Adrenal gland (tissue), 12 donors: ENCODE measurements around the gene AKT1S1. TPM values are rescaled to one million over a fixed set of nuclear protein-coding genes. Genes with fewer than 3 reads are reported as not detected.

ENCODE experiments used
- DNase-seq, 7 donors: peaks; one replicate each; pipeline ENCODE4 v3.0.0-alpha.2; 2019 to 2020
- H3K27ac ChIP-seq, 5 donors: fragments of 200-600 bp; sonication (generic) in 4 of 5; 1 replicate in 3 of 5; 2 replicates in 2 of 5; pipeline versions ENCODE4 v1.5.1 to v1.8.0; 2016 to 2020; ENCODE audit warnings: mild to moderate bottlenecking in 1 of 5
- H3K27me3 ChIP-seq: fragments of 200-600 bp; 2 replicates; pipeline ENCODE4 v1.8.0; 2021
- H3K36me3 ChIP-seq, 2 donors: fragments of 200-600 bp; replicated peaks in 1 of 2; 1 replicate in 1 of 2; 2 replicates in 1 of 2; pipeline versions ENCODE4 v1.5.1 to v1.8.0; 2018 to 2022
- H3K4me1 ChIP-seq, 2 donors: fragments of 200-600 bp; replicated peaks in 1 of 2; 1 replicate in 1 of 2; 2 replicates in 1 of 2; pipeline versions ENCODE4 v1.5.1 to v1.8.0; 2018 to 2021
- H3K4me3 ChIP-seq, 4 donors: fragments of 200-600 bp; sonication (generic) in 3 of 4; one replicate each; pipeline ENCODE4 v1.5.1; 2016 to 2018
- H3K9me3 ChIP-seq, 3 donors: fragments of 200-600 bp; sonication (generic) in 1 of 3; replicated peaks in 1 of 3; 1 replicate in 2 of 3; 2 replicates in 1 of 3; pipeline versions ENCODE4 v1.5.1 to v1.8.0; 2016 to 2021
- POLR2A ChIP-seq, 2 donors: fragments of 450-650 bp; IDR thresholded peaks; one replicate each; pipeline ENCODE4 v1.6.1; 2017; ENCODE audit warnings: antibody characterized with exemption in 2 of 2, mild to moderate bottlenecking in 2 of 2, moderate library complexity in 1 of 2
- WGBS, 4 donors: extraction: QIAGEN DNeasy Blood & Tissue Kit in 2 of 4; methylation state at CpG; one replicate each; pipeline versions ENCODE4 v1.1.5 to v1.1.7; 2013 to 2017; 5-methylcytosine and 5-hydroxymethylcytosine counted together
- intact Hi-C, 2 donors: fragments of 100-400 bp; cut with DNase I; formaldehyde crosslinking; loops; one replicate each; pipeline versions ENCODE4 v1.14.1 to v1.15.0; 2022 to 2023
- polyA plus RNA-seq, 3 donors: library from polyadenylated mRNA; stranded (reverse); fragments of 200-250 nt in 2 of 3; fragments of 350-450 nt in 1 of 3; fragmentation: Illumina TruSeq in 1 of 3; extraction: RNeasy Lipid Tissue Mini Kit (QIAGEN cat#74804) in 1 of 3; gene quantifications; one replicate each; pipeline ENCODE4 v1.2.3, GENCODE V29; 2013 to 2014
- total RNA-seq, 9 donors: library from RNA; depleted of rRNA in 4 of 9; stranded (reverse); fragments of >200 nt in 4 of 9; fragments of 120-200 nt in 1 of 9; fragmentation: NEBNext Ultra II Directional in 1 of 9; extraction: Animal tissue kit (Norgen Biotek cat#: 25700) in 1 of 9; gene quantifications; one replicate each; pipeline versions ENCODE4 v1.1.0 to v1.2.4, GENCODE V29; 2013 to 2023
- TF ChIP-seq, protein P1 (sequence below), 6 experiments: fragments of 450-650 bp in 4 of 6; fragments of 200-600 bp in 2 of 6; sonication (generic) in 1 of 6; IDR thresholded peaks; 1 replicate in 5 of 6; 2 replicates in 1 of 6; pipeline versions ENCODE4 v1.5.1 to v1.8.0; 2016 to 2021; ENCODE audit warnings: antibody characterized with exemption in 6 of 6, mild to moderate bottlenecking in 2 of 6, moderate library complexity in 1 of 6
- donor health status: healthy with polysubstance abuse.
- donor health status: Bipolar disorder and iron deficiency.
- donor health status: DM: yes; HTN: yes; CAD: no.
- donor health status: DM: no; HTN: no; CAD: no.
- donor health status: DM: no; HTN: no; CAD: no.
- donor health status: DM: yes; HTN: yes; CAD: no.

The AKT1S1 gene
- total and polyA plus RNA-seq, 12 donors: 19.8 to 89.6 (median 59.1) TPM

GRCh38 chr19:49904136-49904535 is 27.0 kb upstream of the AKT1S1 start:
- peaks cover 0 to 22% of the 10 kb centered on the region in 2 donors for H3K36me3 ChIP-seq
- H3K9me3 ChIP-seq: no peaks in the 10 kb centered on the region
- WGBS, 4 donors: 55 to 69% (median 65%) methylated on average over 6 of the region's 6 CpGs
- no peak overlapping the region for H3K27ac ChIP-seq
- H3K27me3 ChIP-seq: no peaks in the 10 kb centered on the region
- TF ChIP-seq POLR2A (IDR thresholded peaks at IDR 0.05): no peak
- TF ChIP-seq, protein P1, sequence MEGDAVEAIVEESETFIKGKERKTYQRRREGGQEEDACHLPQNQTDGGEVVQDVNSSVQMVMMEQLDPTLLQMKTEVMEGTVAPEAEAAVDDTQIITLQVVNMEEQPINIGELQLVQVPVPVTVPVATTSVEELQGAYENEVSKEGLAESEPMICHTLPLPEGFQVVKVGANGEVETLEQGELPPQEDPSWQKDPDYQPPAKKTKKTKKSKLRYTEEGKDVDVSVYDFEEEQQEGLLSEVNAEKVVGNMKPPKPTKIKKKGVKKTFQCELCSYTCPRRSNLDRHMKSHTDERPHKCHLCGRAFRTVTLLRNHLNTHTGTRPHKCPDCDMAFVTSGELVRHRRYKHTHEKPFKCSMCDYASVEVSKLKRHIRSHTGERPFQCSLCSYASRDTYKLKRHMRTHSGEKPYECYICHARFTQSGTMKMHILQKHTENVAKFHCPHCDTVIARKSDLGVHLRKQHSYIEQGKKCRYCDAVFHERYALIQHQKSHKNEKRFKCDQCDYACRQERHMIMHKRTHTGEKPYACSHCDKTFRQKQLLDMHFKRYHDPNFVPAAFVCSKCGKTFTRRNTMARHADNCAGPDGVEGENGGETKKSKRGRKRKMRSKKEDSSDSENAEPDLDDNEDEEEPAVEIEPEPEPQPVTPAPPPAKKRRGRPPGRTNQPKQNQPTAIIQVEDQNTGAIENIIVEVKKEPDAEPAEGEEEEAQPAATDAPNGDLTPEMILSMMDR (IDR thresholded peaks at IDR 0.05): no peak
- H3K4me1 ChIP-seq: no peaks in the 10 kb centered on the region
- intact Hi-C loops: no loop called here
- no peak for DNase-seq
- H3K4me3 ChIP-seq: no peak overlapping the region

DNA sequence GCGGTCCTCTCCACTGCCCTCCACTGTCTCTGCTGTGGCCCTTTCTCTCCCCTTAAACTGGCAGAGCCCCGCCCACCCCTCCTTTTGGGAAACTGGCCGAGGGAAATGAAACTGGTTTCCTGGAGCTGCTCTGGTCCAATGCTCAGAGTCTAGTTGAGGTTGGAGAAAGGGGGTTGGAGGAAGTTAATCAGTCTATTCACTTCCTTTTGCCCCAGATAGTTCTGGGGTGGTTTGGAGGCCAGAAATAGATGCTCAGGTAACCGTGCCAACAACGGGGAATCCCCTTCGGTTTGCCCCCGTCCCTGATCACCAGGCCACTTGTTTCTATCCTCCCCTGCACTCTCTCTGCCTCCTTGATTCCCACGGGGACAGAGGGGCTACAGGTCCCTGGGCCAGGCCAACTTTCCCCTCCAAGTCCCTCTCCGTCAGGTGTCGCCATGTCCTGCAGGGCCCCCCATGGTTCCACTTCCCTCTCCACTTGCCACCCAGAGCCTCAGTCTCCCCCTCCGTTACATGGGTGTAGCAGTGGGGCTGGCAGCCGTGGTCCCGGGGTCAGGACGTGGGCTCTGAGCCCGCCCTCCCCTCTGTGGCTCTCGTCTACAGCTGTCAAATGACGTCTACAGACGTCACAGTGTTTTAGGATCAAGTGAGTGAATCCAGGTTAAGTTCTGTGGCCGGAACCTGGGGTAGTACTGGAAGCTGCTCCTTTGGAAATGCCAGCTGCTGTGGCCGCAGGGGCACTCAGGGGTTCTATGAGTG is 19.9 kb upstream of the AKT1S1 start, which contains the start of gene IL4I1:
IL4I1 (minus strand) TSS at position 25 of the 759 bp plus-strand sequence. CDS start 727 bp downstream, outside the sequence.
- no peaks in the 10 kb centered on the region for H3K36me3 ChIP-seq
- H3K4me3 ChIP-seq: no peak within 1 kb of the TSS
- 48 to 61% (median 50%) methylated on average over 16 to 20 of the region's 20 CpGs for WGBS, 4 donors

DNA sequence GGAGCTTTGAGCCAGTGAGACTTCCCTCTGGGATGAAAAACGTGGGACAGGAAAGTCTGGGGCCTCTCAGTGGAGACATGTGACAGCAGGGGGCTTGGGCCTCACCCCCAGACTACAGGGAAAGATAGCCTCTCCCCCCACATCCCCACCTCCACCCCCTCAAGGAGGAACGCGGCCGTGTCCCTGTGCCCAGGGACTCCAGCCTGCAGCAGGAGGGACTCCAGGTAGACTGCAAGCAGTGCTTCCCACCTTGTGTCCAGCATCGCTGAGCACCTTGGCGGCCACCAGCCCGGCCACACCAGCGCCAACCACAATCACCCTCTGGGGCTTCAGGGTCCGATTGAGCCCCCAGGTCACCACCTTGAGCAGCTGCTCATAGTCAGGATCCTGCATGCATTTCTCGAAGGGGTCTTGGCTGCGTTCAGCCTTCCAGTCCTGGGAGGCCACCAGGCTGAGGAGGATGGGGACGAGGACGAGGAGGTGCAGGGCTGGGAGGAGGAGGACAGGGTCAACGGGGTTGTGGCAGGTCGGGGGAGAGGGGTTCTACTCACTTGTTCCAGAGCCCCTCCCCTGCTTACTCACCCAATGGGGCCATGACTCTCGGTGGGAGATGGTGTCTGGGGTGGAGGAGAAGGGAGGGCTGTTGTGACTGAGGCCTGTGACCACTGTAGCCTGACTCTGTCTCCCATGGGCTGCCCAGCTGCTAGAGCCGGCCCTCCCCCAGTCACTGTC is 18.6 kb upstream of the AKT1S1 start:
- Histone ChIP-seq H3K4me1 (peaks cover 4 to 12% of the 10 kb centered on the region in 2 donors), H3K27me3 (no peaks in the 10 kb centered on the region), H3K27ac (no peak overlapping the region), H3K36me3 (no peaks in the 10 kb centered on the region), H3K4me3 (no peak overlapping the region), H3K9me3 (no peaks in the 10 kb centered on the region)
- peak in 1 of 7 donors; percentile 20 for DNase-seq
- WGBS, 4 donors: 74 to 83% (median 77%) methylated on average over 9 to 17 of the region's 17 CpGs
- intact Hi-C loops: no loop called here
- no peak for TF ChIP-seq POLR2A (IDR thresholded peaks at IDR 0.05)
- TF ChIP-seq, protein P1 (IDR thresholded peaks at IDR 0.05): no peak

More for the DNA sequence above, 19.9 kb upstream of the AKT1S1 start, which contains the start of gene IL4I1:
- peak in 2 of 7 donors; percentile 39 to 44 for DNase-seq
- H3K4me1 ChIP-seq: peaks cover 4 to 12% of the 10 kb centered on the region in 2 donors
- H3K27me3 ChIP-seq: no peaks in the 10 kb centered on the region
- peak within 1 kb of the TSS in 3 of 5 donors; percentile 34 to 79 (median 37) for H3K27ac ChIP-seq
- intact Hi-C loops: no loop called here
- H3K9me3 ChIP-seq: no peaks in the 10 kb centered on the region
- TF ChIP-seq, protein P1 (IDR thresholded peaks at IDR 0.05): no peak
- TF ChIP-seq POLR2A (IDR thresholded peaks at IDR 0.05): no peak

GRCh38 chr19:49894879-49895565 is 17.9 kb upstream of the AKT1S1 start:
- 88 to 91% (median 90%) methylated on average over 9 to 17 of the region's 17 CpGs for WGBS, 4 donors
- intact Hi-C loops: no loop called here
- no peak overlapping the region for H3K4me3 ChIP-seq
- no peaks in the 10 kb centered on the region for H3K27me3 ChIP-seq
- H3K4me1 ChIP-seq: peaks cover 9 to 18% of the 10 kb centered on the region in 2 donors
- no peak for DNase-seq
- no peak overlapping the region for H3K27ac ChIP-seq
- no peaks in the 10 kb centered on the region for H3K9me3 ChIP-seq
- TF ChIP-seq POLR2A (IDR thresholded peaks at IDR 0.05): no peak
- TF ChIP-seq, protein P1 (IDR thresholded peaks at IDR 0.05): no peak
- H3K36me3 ChIP-seq: no peaks in the 10 kb centered on the region
